Gastrocnemius medialis (tissue), 4 donors: Measurements from ENCODE around the gene RPS6KA1.

Experiments
- POLR2A ChIP-seq, 2 donors: fragments of 450-650 bp; IDR thresholded peaks; one replicate each; pipeline ENCODE4 v1.6.1; 2017; ENCODE audit warnings: antibody characterized with exemption in 2 of 2, mild to moderate bottlenecking in 2 of 2, moderate library complexity in 2 of 2
- TF ChIP-seq, protein P1 (sequence below), 5 experiments: fragments of 450-650 bp in 3 of 5; fragments of 200-600 bp in 2 of 5; sonication (generic) in 2 of 5; IDR thresholded peaks in 4 of 5; conservative IDR thresholded peaks in 1 of 5; 1 replicate in 4 of 5; 2 replicates in 1 of 5; pipeline ENCODE4 v1.5.1; 2016 to 2019; ENCODE audit warnings: antibody characterized with exemption in 5 of 5, mild to moderate bottlenecking in 3 of 5, moderate library complexity in 3 of 5

DNA sequence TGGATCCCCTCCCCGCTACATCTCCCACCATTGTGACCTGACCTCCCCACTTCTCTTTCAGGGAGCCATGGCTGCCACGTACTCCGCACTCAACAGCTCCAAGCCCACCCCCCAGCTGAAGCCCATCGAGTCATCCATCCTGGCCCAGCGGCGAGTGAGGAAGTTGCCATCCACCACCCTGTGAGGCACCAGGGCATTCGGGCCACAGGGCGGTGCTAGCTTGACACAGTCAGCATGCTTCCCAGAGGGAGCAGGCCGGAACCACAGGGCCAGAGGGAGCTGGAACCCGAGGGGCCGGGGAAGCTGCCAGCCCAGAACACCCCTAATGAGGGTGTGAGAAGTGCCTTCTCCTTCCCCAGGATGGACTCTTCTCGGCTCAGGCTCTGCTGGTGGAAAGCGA lies 44.5 kb downstream of the RPS6KA1 start:
- TF ChIP-seq, protein P1, sequence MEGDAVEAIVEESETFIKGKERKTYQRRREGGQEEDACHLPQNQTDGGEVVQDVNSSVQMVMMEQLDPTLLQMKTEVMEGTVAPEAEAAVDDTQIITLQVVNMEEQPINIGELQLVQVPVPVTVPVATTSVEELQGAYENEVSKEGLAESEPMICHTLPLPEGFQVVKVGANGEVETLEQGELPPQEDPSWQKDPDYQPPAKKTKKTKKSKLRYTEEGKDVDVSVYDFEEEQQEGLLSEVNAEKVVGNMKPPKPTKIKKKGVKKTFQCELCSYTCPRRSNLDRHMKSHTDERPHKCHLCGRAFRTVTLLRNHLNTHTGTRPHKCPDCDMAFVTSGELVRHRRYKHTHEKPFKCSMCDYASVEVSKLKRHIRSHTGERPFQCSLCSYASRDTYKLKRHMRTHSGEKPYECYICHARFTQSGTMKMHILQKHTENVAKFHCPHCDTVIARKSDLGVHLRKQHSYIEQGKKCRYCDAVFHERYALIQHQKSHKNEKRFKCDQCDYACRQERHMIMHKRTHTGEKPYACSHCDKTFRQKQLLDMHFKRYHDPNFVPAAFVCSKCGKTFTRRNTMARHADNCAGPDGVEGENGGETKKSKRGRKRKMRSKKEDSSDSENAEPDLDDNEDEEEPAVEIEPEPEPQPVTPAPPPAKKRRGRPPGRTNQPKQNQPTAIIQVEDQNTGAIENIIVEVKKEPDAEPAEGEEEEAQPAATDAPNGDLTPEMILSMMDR (IDR thresholded peaks at IDR 0.05 in 4 of 5, conservative IDR thresholded peaks at IDR 0.05 in 1 of 5) = no peak
- no peak for TF ChIP-seq POLR2A (IDR thresholded peaks at IDR 0.05)
